Measurements from ENCODE around the gene AGK. TPM values are rescaled to one million over a fixed set of nuclear protein-coding genes. Genes with fewer than 3 reads are reported as not detected.

Gene AGK
- total and polyA plus RNA-seq, 2 experiments from 2014 or later = 25.6 to 30.8 TPM

GRCh38 chr7:141600168-141601006, 49.2 kb downstream of the AGK start:
- no peak for DNase-seq (ENCODE audit: low read depth in 1 of 2, low spot score in 1 of 2)
- Histone ChIP-seq H3K4me1 (ENCODE audit: low read depth) (no peaks in the 10 kb centered on the region), H3K9me3 (ENCODE audit: low read depth) (no peaks in the 10 kb centered on the region), H3K4me3 (no peak overlapping the region), H3K36me3 (no peaks in the 10 kb centered on the region), H3K27me3 (no peaks in the 10 kb centered on the region), H3K27ac (no peak overlapping the region)
- TF ChIP-seq CTCF (IDR thresholded peaks at IDR 0.05; ENCODE audit: low read depth, low read length) = no peak

GRCh38 chr7:141609576-141609975, 58.4 kb downstream of the AGK start:
- H3K4me3 ChIP-seq = no peak overlapping the region
- H3K27ac ChIP-seq = no peak overlapping the region
- no peaks in the 10 kb centered on the region for H3K4me1 ChIP-seq (ENCODE audit: low read depth)
- DNase-seq (ENCODE audit: low read depth in 1 of 2, low spot score in 1 of 2) = no peak
- no peaks in the 10 kb centered on the region for H3K27me3 ChIP-seq
- TF ChIP-seq CTCF (IDR thresholded peaks at IDR 0.05; ENCODE audit: low read depth, low read length) = no peak
- H3K36me3 ChIP-seq = peaks cover 12% of the 10 kb centered on the region
- no peaks in the 10 kb centered on the region for H3K9me3 ChIP-seq (ENCODE audit: low read depth)

- no peaks in the 10 kb centered on the region for H3K9me3 ChIP-seq (ENCODE audit: low read depth)
Observed at GRCh38 chr7:141610671-141611070, 59.5 kb downstream of the AGK start.

GRCh38 chr7:141612861-141613260, 61.7 kb downstream of the AGK start:
- no peaks in the 10 kb centered on the region for H3K9me3 ChIP-seq (ENCODE audit: low read depth)
- H3K27ac ChIP-seq = no peak overlapping the region
- TF ChIP-seq CTCF (IDR thresholded peaks at IDR 0.05; ENCODE audit: low read depth, low read length) = no peak
- H3K4me1 ChIP-seq (ENCODE audit: low read depth) = no peaks in the 10 kb centered on the region
- H3K36me3 ChIP-seq = peaks cover 12% of the 10 kb centered on the region
- no peak for DNase-seq (ENCODE audit: low read depth in 1 of 2, low spot score in 1 of 2)
- no peaks in the 10 kb centered on the region for H3K27me3 ChIP-seq
- no peak overlapping the region for H3K4me3 ChIP-seq

More at GRCh38 chr7:141610671-141611070, 59.5 kb downstream of the AGK start:
- Histone ChIP-seq H3K4me3 (no peak overlapping the region), H3K27me3 (no peaks in the 10 kb centered on the region), H3K27ac (no peak overlapping the region), H3K4me1 (ENCODE audit: low read depth) (no peaks in the 10 kb centered on the region), H3K36me3 (peaks cover 12% of the 10 kb centered on the region)
- no peak for DNase-seq (ENCODE audit: low read depth in 1 of 2, low spot score in 1 of 2)
- no peak for TF ChIP-seq CTCF (IDR thresholded peaks at IDR 0.05; ENCODE audit: low read depth, low read length)

- no peaks in the 10 kb centered on the region for H3K27me3 ChIP-seq
- H3K9me3 ChIP-seq (ENCODE audit: low read depth) = no peaks in the 10 kb centered on the region
- DNase-seq (ENCODE audit: low read depth in 1 of 2, low spot score in 1 of 2) = no peak
- H3K4me1 ChIP-seq (ENCODE audit: low read depth) = no peaks in the 10 kb centered on the region
- no peak overlapping the region for H3K4me3 ChIP-seq
- peaks cover 4% of the 10 kb centered on the region for H3K36me3 ChIP-seq
- TF ChIP-seq CTCF (IDR thresholded peaks at IDR 0.05; ENCODE audit: low read depth, low read length) = no peak
- H3K27ac ChIP-seq = no peak overlapping the region
Observed at GRCh38 chr7:141617280-141617679, 66.1 kb downstream of the AGK start.

All from cardiac muscle cell (in vitro differentiated cells and primary cell).